GM12878 (cell line): ENCODE results near the gene ADARB1. TPM values are rescaled to one million over a fixed set of nuclear protein-coding genes. Genes with fewer than 3 reads are reported as not detected.

Source experiments
- ATAC-seq: fragments of 200-7000 bp; cut with Tn5 transposase; 3 replicates; pipeline ENCODE4 v1.9.1; 2020; ENCODE audit warnings: mild to moderate bottlenecking, moderate library complexity
- BruUV-seq: library from RNA; stranded (reverse); fragments of 400-500 nt; replicated peaks from 2 replicates; lab custom pipeline; 2021; lab: Mats Ljungman, UMichigan
- CTCF ChIA-PET: fragments of 300-600 bp; sonication (Branson Sonifier 250); formaldehyde crosslinking; extraction: SDS; loops from one replicate; lab custom pipeline; 2021; ENCODE audit warnings: inconsistent platforms; lab: Yijun Ruan, JAX
- POLR2A ChIA-PET: fragments of 350-600 bp; formaldehyde crosslinking; extraction: SDS; loops from one replicate; lab custom pipeline; 2021; ENCODE audit warnings: inconsistent platforms; lab: Charles Lee
- RAD21 ChIA-PET: fragments of 300-600 bp; sonication (Branson Sonifier 250); formaldehyde crosslinking; loops from one replicate; lab custom pipeline; 2023; ENCODE audit warnings: antibody characterized with exemption; ENCODE audit not compliant: unreplicated experiment; lab: Charles Lee
- SMC1A ChIA-PET: fragments of 300-600 bp; sonication (Branson Sonifier 250); formaldehyde crosslinking; loops from one replicate; lab custom pipeline; 2023; ENCODE audit not compliant: unreplicated experiment, uncharacterized antibody; lab: Charles Lee
- DNase-seq: peaks from one replicate; pipeline ENCODE4 v3.0.0-alpha.2; 2011; ENCODE audit warnings: low read depth, low spot score
- FAIRE-seq: peaks from 3 replicates; lab custom pipeline; 2011; peaks lifted over from hg19 to GRCh38; lab: Jason Lieb, UNC
- H2AFZ ChIP-seq: 2 replicates; pipeline ENCODE4 v1.6.0; 2011; ENCODE audit warnings: low read depth, low read length, control low read depth; ENCODE audit not compliant: control insufficient read depth
- H3K27ac ChIP-seq: 2 replicates; pipeline ENCODE4 v1.5.1; 2011; ENCODE audit warnings: control low read depth; ENCODE audit not compliant: control insufficient read depth, insufficient read depth
- H3K27me3 ChIP-seq, 2 experiments: replicated peaks in 1 of 2; 2 replicates each; pipeline versions ENCODE4 v1.6.0 to v1.6.1; 2011; ENCODE audit warnings: low read length in 1 of 2; ENCODE audit not compliant: control insufficient read depth in 2 of 2, insufficient read depth in 2 of 2
- H3K36me3 ChIP-seq, 2 experiments: 2 replicates each; pipeline ENCODE4 v1.5.1; 2011; ENCODE audit warnings: low read length in 1 of 2; ENCODE audit not compliant: control insufficient read depth in 2 of 2, insufficient read depth in 2 of 2
- H3K4me1 ChIP-seq: 2 replicates; pipeline ENCODE4 v1.6.1; 2011; ENCODE audit warnings: mild to moderate bottlenecking, low read length, moderate library complexity, mixed read lengths; ENCODE audit not compliant: control insufficient read depth, insufficient read depth
- H3K4me2 ChIP-seq: 2 replicates; pipeline ENCODE4 v1.6.0; 2011; ENCODE audit warnings: control low read depth; ENCODE audit not compliant: control insufficient read depth, insufficient read depth
- H3K4me3 ChIP-seq: fragments of 200-600 bp; sonication (generic); 2 replicates; pipeline ENCODE4 v1.5.1; 2016
- H3K79me2 ChIP-seq: 2 replicates; pipeline ENCODE4 v1.6.0; 2011; ENCODE audit warnings: low read length; ENCODE audit not compliant: control insufficient read depth, insufficient read depth
- H3K9ac ChIP-seq: 2 replicates; pipeline ENCODE4 v1.8.0; 2011; ENCODE audit warnings: low read length, control low read depth, mixed read lengths; ENCODE audit not compliant: control insufficient read depth, insufficient read depth
- H3K9me3 ChIP-seq: replicated peaks from 3 replicates; pipeline ENCODE4 v1.5.1; 2011; ENCODE audit warnings: mild to moderate bottlenecking, low read length; ENCODE audit not compliant: control insufficient read depth, insufficient read depth
- H4K20me1 ChIP-seq: 2 replicates; pipeline ENCODE4 v1.6.0; 2011; ENCODE audit not compliant: control insufficient read depth, insufficient read depth
- E2F4 ChIP-seq: IDR thresholded peaks from 2 replicates; pipeline ENCODE4 v1.6.1; 2012; ENCODE audit warnings: low read depth, low read length, improper control_type of control experiment
- IKZF1 ChIP-seq: fragments of 450-650 bp; conservative IDR thresholded peaks from 2 replicates; pipeline ENCODE4 v1.6.1; 2017; ENCODE audit warnings: antibody characterized with exemption, mild to moderate bottlenecking
- MEF2A ChIP-seq: IDR thresholded peaks from 2 replicates; pipeline ENCODE4 v1.6.1; 2011; ENCODE audit warnings: low read depth, mild to moderate bottlenecking, low read length, moderate library complexity; ENCODE audit not compliant: insufficient read depth
- MYB ChIP-seq: fragments of 150-350 bp; IDR thresholded peaks from 2 replicates; pipeline ENCODE4 v1.6.1; 2014; ENCODE audit warnings: mild to moderate bottlenecking, low read depth, low read length, borderline replicate concordance
- SIN3A ChIP-seq: IDR thresholded peaks from 2 replicates; pipeline ENCODE4 v1.6.1; 2012; ENCODE audit warnings: low read depth, low read length, improper control_type of control experiment
- WGBS: methylation state at CpG from one replicate; pipeline ENCODE4 v1.1.6; 2016; ENCODE audit warnings: low lambda C conversion rate; ENCODE audit not compliant: insufficient replicate concordance, insufficient coverage; ENCODE audit errors: missing lambda C conversion rate; 5-methylcytosine and 5-hydroxymethylcytosine counted together
- in situ Hi-C: fragments of 300-500 bp; cut with MboI; formaldehyde crosslinking; loops from 9 replicates; pipeline ENCODE4 v1.14.3; 2018; ENCODE audit warnings: mixed read lengths
- intact Hi-C: fragments of 100-400 bp; cut with micrococcal nuclease; formaldehyde crosslinking; loops from one replicate; pipeline ENCODE4 v1.14.2; 2022; ENCODE audit not compliant: unreplicated experiment
- polyA plus RNA-seq, 11 experiments: library from polyadenylated mRNA; depleted of rRNA in 4 of 11; unstranded in 6 of 11; stranded (reverse) in 5 of 11; fragments of >200 nt; fragmentation: Nextera tagmentation in 4 of 11; fragmentation: Illumina TruSeq in 1 of 11; extraction: Ambion mirVana in 4 of 11; extraction: Trizol in 1 of 11; gene quantifications; 1 replicate in 1 of 11; 2 replicates in 10 of 11; pipeline versions ENCODE4 v1.2.1 to v1.2.3, GENCODE V29; 2011 to 2016; ENCODE audit warnings: inconsistent platforms in 2 of 11, missing spikeins in 2 of 11, low read depth in 1 of 11
- total RNA-seq, 4 experiments: library from RNA; depleted of rRNA in 3 of 4; stranded (reverse); fragments of >200 nt in 3 of 4; fragmentation: Illumina TruSeq in 1 of 4; extraction: Trizol in 1 of 4; gene quantifications; 2 replicates each; pipeline versions ENCODE4 v1.2.1 to v1.2.3, GENCODE V29; 2013 to 2021
- TF ChIP-seq, protein P1 (sequence below): fragments of 450-650 bp; IDR thresholded peaks from 2 replicates; pipeline ENCODE4 v1.6.1; 2018; ENCODE audit warnings: mild to moderate bottlenecking, low read depth, moderate library complexity; ENCODE audit not compliant: partially characterized antibody
- TF ChIP-seq, protein P2 (sequence below): fragments of 450-650 bp; IDR thresholded peaks from 2 replicates; pipeline ENCODE4 v1.6.1; 2017; ENCODE audit warnings: mild to moderate bottlenecking, moderate library complexity
- TF ChIP-seq, protein P3 (sequence below): IDR thresholded peaks from 2 replicates; pipeline ENCODE4 v1.6.1; 2011; ENCODE audit warnings: borderline replicate concordance, low read depth, mild to moderate bottlenecking, moderate library complexity, low read length; ENCODE audit not compliant: insufficient read depth, poor library complexity, severe bottlenecking

ADARB1 gene
- total and polyA plus RNA-seq, 10 of the 15 experiments (the other 5 are each of a cell fraction or from before 2014, with no cell fraction given), result 5.7 to 61.7 (median 25.3) TPM

DNA sequence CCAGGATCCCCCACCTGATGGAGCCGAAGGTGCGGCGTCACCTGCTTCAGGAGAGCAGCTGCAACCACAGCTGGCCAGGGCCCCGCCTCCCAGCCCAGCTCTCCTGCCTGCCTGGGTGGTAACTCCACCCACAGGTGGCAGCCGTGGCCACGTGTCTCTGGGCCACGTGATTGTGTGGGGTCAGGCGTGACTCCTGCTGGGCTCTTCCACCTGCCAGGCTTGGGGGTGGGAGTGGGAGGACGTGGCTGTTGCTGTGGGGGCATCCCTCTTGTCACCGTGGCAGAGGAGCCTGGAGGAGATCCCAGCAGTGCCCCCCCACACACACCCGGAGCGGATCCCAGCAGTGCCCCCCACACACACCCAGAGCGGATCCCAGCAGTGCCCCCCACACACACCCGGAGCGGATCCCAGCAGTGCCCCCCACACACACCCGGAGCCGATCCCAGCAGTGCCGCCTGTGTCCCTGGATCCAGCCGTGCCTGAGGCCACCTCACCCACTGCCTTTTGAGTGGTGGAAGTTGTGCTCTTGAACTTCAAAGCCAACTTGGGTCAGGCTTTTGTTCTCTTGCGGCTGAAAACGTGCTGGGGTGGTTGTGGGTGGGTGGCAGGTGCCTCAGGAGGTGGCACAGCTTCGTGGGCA lies 181.1 kb downstream of the ADARB1 start (continued):
- TF ChIP-seq, protein P1, sequence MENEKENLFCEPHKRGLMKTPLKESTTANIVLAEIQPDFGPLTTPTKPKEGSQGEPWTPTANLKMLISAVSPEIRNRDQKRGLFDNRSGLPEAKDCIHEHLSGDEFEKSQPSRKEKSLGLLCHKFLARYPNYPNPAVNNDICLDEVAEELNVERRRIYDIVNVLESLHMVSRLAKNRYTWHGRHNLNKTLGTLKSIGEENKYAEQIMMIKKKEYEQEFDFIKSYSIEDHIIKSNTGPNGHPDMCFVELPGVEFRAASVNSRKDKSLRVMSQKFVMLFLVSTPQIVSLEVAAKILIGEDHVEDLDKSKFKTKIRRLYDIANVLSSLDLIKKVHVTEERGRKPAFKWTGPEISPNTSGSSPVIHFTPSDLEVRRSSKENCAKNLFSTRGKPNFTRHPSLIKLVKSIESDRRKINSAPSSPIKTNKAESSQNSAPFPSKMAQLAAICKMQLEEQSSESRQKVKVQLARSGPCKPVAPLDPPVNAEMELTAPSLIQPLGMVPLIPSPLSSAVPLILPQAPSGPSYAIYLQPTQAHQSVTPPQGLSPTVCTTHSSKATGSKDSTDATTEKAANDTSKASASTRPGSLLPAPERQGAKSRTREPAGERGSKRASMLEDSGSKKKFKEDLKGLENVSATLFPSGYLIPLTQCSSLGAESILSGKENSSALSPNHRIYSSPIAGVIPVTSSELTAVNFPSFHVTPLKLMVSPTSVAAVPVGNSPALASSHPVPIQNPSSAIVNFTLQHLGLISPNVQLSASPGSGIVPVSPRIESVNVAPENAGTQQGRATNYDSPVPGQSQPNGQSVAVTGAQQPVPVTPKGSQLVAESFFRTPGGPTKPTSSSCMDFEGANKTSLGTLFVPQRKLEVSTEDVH, result no peak

- Histone ChIP-seq H3K4me2 (no peak overlapping the region), H2AFZ (no peak overlapping the region), H3K9ac (no peak overlapping the region), H3K4me3 (no peak overlapping the region), H3K27me3 (no peaks in the 10 kb centered on the region), H3K4me1 (no peaks in the 10 kb centered on the region), H4K20me1 (no peaks in the 10 kb centered on the region), H3K79me2 (no peaks in the 10 kb centered on the region), H3K36me3 (no peaks in the 10 kb centered on the region; a peak in 1 of 4 replicates), H3K27ac (no peak overlapping the region), H3K9me3 (no peaks in the 10 kb centered on the region; the same call in 2 of the 3 replicates)
- ChIA-PET CTCF (no interaction called here), RAD21 (no interaction called here), SMC1A (no interaction called here), POLR2A (no interaction called here)
- no peak for DNase-seq
- in situ Hi-C loops, result no loop called here
- no TSS peak for BruUV-seq
- FAIRE-seq, result no peak
- WGBS, result 40% methylated on average over 28 of the region's 31 CpGs
- peak; percentile 45 for ATAC-seq
- intact Hi-C loops, result no loop called here
- TF ChIP-seq E2F4 (no peak), MYB (no peak), MEF2A (no peak), SIN3A (no peak), IKZF1 (no peak)
- TF ChIP-seq, protein P2, sequence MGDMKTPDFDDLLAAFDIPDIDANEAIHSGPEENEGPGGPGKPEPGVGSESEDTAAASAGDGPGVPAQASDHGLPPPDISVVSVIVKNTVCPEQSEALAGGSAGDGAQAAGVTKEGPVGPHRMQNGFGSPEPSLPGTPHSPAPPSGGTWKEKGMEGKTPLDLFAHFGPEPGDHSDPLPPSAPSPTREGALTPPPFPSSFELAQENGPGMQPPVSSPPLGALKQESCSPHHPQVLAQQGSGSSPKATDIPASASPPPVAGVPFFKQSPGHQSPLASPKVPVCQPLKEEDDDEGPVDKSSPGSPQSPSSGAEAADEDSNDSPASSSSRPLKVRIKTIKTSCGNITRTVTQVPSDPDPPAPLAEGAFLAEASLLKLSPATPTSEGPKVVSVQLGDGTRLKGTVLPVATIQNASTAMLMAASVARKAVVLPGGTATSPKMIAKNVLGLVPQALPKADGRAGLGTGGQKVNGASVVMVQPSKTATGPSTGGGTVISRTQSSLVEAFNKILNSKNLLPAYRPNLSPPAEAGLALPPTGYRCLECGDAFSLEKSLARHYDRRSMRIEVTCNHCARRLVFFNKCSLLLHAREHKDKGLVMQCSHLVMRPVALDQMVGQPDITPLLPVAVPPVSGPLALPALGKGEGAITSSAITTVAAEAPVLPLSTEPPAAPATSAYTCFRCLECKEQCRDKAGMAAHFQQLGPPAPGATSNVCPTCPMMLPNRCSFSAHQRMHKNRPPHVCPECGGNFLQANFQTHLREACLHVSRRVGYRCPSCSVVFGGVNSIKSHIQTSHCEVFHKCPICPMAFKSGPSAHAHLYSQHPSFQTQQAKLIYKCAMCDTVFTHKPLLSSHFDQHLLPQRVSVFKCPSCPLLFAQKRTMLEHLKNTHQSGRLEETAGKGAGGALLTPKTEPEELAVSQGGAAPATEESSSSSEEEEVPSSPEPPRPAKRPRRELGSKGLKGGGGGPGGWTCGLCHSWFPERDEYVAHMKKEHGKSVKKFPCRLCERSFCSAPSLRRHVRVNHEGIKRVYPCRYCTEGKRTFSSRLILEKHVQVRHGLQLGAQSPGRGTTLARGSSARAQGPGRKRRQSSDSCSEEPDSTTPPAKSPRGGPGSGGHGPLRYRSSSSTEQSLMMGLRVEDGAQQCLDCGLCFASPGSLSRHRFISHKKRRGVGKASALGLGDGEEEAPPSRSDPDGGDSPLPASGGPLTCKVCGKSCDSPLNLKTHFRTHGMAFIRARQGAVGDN, result no peak
- TF ChIP-seq, protein P3, sequence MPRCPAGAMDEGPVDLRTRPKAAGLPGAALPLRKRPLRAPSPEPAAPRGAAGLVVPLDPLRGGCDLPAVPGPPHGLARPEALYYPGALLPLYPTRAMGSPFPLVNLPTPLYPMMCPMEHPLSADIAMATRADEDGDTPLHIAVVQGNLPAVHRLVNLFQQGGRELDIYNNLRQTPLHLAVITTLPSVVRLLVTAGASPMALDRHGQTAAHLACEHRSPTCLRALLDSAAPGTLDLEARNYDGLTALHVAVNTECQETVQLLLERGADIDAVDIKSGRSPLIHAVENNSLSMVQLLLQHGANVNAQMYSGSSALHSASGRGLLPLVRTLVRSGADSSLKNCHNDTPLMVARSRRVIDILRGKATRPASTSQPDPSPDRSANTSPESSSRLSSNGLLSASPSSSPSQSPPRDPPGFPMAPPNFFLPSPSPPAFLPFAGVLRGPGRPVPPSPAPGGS, result no peak
Measured at GRCh38 chr21:45256021-45256911, 181.9 kb downstream of the ADARB1 start.
